Measurements from ENCODE around the gene CNTN1.

Gene CNTN1

DNA sequence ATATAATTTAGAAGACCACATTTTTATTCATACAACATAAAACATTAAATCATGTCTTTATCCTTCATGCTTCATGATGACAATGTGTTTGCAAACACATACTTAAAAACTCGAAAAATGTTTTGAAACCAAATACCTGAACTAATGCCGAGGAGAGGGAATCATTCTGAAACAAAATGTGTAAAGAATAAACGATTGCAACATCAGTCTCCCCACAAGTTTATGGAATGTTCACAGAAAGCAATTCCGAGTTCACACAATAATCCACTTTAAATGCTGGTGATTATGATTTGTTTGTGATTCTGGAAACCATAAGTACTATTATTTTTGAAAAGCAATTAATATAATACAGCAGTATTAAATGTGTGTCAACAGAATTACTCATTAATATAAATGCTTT is 411.4 kb downstream of the CNTN1 start:
- TF ChIP-seq TAF1 (IDR thresholded peaks at IDR 0.05; ENCODE audit: borderline replicate concordance, insufficient read depth, low read length) (no peak), POLR2AphosphoS5 (IDR thresholded peaks at IDR 0.05; ENCODE audit: low read depth, low read length) (no peak), SIN3A (IDR thresholded peaks at IDR 0.05; ENCODE audit: borderline replicate concordance, insufficient read depth, low read length) (no peak), FOXP2 (optimal IDR thresholded peaks at IDR 0.05; ENCODE audit: borderline replicate concordance, extremely low read depth, extremely low read length, insufficient read depth) (no peak)
- TF ChIP-seq, protein P1, sequence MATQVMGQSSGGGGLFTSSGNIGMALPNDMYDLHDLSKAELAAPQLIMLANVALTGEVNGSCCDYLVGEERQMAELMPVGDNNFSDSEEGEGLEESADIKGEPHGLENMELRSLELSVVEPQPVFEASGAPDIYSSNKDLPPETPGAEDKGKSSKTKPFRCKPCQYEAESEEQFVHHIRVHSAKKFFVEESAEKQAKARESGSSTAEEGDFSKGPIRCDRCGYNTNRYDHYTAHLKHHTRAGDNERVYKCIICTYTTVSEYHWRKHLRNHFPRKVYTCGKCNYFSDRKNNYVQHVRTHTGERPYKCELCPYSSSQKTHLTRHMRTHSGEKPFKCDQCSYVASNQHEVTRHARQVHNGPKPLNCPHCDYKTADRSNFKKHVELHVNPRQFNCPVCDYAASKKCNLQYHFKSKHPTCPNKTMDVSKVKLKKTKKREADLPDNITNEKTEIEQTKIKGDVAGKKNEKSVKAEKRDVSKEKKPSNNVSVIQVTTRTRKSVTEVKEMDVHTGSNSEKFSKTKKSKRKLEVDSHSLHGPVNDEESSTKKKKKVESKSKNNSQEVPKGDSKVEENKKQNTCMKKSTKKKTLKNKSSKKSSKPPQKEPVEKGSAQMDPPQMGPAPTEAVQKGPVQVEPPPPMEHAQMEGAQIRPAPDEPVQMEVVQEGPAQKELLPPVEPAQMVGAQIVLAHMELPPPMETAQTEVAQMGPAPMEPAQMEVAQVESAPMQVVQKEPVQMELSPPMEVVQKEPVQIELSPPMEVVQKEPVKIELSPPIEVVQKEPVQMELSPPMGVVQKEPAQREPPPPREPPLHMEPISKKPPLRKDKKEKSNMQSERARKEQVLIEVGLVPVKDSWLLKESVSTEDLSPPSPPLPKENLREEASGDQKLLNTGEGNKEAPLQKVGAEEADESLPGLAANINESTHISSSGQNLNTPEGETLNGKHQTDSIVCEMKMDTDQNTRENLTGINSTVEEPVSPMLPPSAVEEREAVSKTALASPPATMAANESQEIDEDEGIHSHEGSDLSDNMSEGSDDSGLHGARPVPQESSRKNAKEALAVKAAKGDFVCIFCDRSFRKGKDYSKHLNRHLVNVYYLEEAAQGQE (IDR thresholded peaks at IDR 0.05; ENCODE audit: insufficient read depth in 1 of 2, low read depth in 2 of 2, low read length in 2 of 2), result no peak

DNA sequence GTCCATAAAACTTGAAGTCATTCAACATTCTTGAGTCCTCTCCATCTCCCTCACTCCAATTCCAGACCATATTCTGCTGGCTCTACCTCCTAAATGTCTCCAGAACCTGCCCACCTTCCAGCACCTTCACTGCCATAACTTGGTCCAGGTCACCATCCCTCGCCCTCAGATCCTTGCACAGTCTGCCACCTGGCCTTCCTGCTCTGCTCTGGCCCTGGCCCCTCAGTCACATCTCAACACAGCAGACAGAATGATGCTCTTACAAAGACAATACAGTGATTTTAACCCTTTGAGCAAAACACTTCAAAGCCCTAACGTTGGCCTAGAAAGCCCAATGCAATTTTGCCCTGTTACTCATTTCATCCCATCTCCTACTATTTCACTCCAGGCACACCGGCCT is 414.1 kb downstream of the CNTN1 start:
- TF ChIP-seq TAF1 (IDR thresholded peaks at IDR 0.05; ENCODE audit: borderline replicate concordance, insufficient read depth, low read length) (no peak), FOXP2 (optimal IDR thresholded peaks at IDR 0.05; ENCODE audit: borderline replicate concordance, extremely low read depth, extremely low read length, insufficient read depth) (no peak), POLR2AphosphoS5 (IDR thresholded peaks at IDR 0.05; ENCODE audit: low read depth, low read length) (no peak), SIN3A (IDR thresholded peaks at IDR 0.05; ENCODE audit: borderline replicate concordance, insufficient read depth, low read length) (no peak)
- TF ChIP-seq, protein P1 (IDR thresholded peaks at IDR 0.05; ENCODE audit: insufficient read depth in 1 of 2, low read depth in 2 of 2, low read length in 2 of 2), result no peak

DNA sequence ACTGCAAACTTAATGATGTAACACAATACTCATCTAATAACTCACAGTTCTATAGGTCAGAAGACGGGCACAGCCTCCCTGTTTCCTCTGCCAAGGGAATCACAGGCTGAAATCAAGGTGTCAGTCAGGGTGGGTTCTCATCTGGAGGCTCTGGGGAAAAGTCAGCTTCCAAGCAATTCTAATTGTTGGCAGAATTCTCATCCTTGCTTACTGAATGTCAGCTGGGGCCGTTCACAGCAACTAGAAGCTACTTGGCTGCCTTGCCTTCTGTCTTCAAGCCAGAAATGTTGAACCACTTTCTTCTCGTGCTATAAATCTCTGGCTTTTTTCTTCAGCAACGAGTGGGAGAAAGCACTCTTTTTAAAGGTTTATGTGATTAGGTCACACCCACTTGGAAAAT is 415.8 kb downstream of the CNTN1 start:
- TF ChIP-seq, protein P1 (IDR thresholded peaks at IDR 0.05; ENCODE audit: insufficient read depth in 1 of 2, low read depth in 2 of 2, low read length in 2 of 2), result no peak
- TF ChIP-seq FOXP2 (optimal IDR thresholded peaks at IDR 0.05; ENCODE audit: borderline replicate concordance, extremely low read depth, extremely low read length, insufficient read depth) (no peak), SIN3A (IDR thresholded peaks at IDR 0.05; ENCODE audit: borderline replicate concordance, insufficient read depth, low read length) (no peak), TAF1 (IDR thresholded peaks at IDR 0.05; ENCODE audit: borderline replicate concordance, insufficient read depth, low read length) (no peak)

DNA sequence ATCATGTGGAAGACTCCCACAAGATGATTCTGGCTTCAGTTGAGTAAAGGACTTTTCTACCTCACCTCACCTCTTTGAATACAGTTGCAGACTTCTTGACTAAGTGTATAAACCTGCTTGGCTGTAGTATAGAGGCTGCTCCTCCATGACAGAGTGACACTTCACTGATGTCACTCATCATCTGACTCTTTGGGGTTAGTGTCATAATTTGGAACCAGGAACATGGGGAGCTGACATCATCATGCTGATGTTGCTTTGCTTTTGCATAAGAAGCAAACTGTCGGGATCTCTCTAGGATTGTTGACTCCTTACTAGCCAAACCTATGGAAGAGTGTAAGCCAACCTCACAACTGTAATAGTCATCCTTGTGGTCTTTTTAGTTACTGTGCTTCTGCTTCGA is 420.7 kb downstream of the CNTN1 start:
- no peak for TF ChIP-seq SIN3A (IDR thresholded peaks at IDR 0.05; ENCODE audit: borderline replicate concordance, insufficient read depth, low read length)
- TF ChIP-seq POLR2AphosphoS5 (IDR thresholded peaks at IDR 0.05; ENCODE audit: low read depth, low read length), result no peak
- TF ChIP-seq TAF1 (IDR thresholded peaks at IDR 0.05; ENCODE audit: borderline replicate concordance, insufficient read depth, low read length), result no peak
- TF ChIP-seq, protein P1 (IDR thresholded peaks at IDR 0.05; ENCODE audit: insufficient read depth in 1 of 2, low read depth in 2 of 2, low read length in 2 of 2), result no peak
- TF ChIP-seq FOXP2 (optimal IDR thresholded peaks at IDR 0.05; ENCODE audit: borderline replicate concordance, extremely low read depth, extremely low read length, insufficient read depth), result no peak

DNA sequence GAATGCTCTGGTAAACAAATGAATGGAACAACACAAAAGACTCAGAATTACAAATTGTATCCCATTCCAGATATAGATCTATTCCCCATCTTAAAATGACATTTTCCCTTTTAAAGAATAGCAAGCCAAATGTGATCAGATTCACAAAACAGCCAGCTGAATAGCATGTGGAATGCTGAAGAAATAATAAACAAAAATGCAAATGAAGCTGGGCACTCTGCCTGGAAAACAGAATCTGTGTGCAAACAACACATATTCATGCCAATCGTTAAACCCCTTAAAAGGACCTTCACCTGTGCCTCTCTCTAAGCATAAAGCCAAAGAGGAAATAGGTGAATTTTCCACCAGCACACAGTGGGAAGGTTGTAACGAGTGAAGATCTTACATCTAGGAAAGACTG is 428.0 kb downstream of the CNTN1 start:
- TF ChIP-seq SIN3A (IDR thresholded peaks at IDR 0.05; ENCODE audit: borderline replicate concordance, insufficient read depth, low read length) (no peak), POLR2AphosphoS5 (IDR thresholded peaks at IDR 0.05; ENCODE audit: low read depth, low read length) (no peak), TAF1 (IDR thresholded peaks at IDR 0.05; ENCODE audit: borderline replicate concordance, insufficient read depth, low read length) (no peak), FOXP2 (optimal IDR thresholded peaks at IDR 0.05; ENCODE audit: borderline replicate concordance, extremely low read depth, extremely low read length, insufficient read depth) (no peak)
- TF ChIP-seq, protein P1 (IDR thresholded peaks at IDR 0.05; ENCODE audit: insufficient read depth in 1 of 2, low read depth in 2 of 2, low read length in 2 of 2), result no peak

Data from PFSK-1 (cell line).